HG03565 (cell line): ENCODE results near the gene NUDCD3.
A peak's percentile ranks its signal among the peaks of the same experiment; 100 is the strongest.

Source experiments
- ATAC-seq: cut with Tn5 transposase; IDR thresholded peaks from one replicate; pipeline ENCODE4 v1.9.1; 2021; ENCODE audit warnings: mild to moderate bottlenecking, moderate library complexity; ENCODE audit not compliant: unreplicated experiment

Gene NUDCD3

DNA sequence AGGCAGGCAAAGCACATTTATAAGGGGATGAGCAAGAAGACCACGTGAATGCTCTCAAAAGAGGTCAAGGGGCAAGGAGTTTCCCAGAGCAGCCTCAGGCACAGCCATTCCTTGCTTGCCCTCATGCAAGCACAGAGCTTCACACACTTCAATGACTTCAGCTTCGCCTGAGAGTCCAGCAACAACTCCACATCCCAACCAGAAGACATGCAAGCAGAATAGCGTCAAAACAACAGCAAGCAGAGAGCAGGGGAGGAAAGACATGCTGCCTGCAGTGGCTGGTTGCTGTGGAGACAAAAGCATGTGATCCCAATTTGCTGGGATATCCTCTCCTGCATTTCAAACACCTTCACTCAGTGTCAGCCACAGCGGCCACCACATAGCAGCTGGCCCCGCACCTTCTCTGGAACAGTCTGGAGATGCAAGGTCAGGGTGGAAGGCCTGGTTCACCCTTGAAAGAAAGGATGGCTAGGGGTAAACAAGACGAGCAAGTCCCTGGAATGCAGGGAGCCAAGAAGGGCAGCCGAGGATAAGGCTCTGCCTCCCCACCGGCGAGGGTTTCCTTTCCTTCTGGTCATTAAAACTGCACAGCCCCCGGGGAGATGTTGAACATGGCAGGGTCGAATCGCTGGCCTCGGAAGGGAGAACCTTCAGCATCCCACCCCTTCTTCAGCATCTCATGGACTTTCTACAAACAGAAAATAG lies 104.9 kb downstream of the NUDCD3 start:
- no peak for ATAC-seq

DNA sequence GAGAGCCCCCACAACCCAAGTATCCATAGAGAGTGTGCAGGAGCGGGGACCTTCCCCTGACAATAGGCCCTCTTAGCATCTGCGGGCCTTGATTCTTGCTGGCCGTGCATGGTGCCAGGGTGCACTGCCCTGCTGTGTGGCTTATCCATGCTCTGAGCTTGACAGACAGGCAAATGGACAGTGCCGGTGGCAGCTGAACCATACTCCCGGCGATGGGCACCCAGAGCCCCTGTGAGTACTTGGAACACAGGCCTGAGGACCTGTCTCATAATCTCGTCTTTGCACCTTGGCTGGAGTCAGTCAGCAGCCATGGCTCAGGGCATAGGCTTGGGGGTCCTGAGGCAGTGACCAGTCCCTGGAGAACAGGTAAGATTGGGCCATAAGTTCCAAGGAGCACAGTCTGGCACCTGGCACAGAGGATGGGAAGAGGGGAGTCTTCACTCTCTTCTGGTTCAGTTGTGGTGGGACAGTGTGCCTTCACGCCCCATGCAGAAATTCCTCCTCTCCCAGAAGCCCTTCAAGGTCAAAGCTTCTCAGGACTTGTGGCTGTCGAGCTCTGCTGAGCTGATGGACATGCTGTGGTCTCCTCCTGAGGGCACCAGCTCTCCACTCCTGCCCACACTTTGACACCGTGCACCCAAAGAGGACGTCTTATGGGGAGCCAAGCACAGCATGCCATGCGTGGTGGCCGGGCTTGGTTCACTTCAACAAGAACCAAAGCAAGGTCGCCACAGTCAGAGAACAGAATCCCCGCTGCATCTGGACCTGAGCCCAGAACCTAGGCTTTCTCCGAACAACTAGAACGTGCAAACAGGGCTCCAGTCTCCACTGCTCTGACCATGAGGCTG lies 105.6 kb downstream of the NUDCD3 start:
- ATAC-seq: no peak

GRCh38 chr7:44383566-44383965 lies 106.9 kb downstream of the NUDCD3 start:
- no peak for ATAC-seq

- ATAC-seq: no peak
Observed at GRCh38 chr7:44382459-44383265, 107.8 kb downstream of the NUDCD3 start.

- ATAC-seq: no peak
Observed at GRCh38 chr7:44381494-44382220, 108.8 kb downstream of the NUDCD3 start.

DNA sequence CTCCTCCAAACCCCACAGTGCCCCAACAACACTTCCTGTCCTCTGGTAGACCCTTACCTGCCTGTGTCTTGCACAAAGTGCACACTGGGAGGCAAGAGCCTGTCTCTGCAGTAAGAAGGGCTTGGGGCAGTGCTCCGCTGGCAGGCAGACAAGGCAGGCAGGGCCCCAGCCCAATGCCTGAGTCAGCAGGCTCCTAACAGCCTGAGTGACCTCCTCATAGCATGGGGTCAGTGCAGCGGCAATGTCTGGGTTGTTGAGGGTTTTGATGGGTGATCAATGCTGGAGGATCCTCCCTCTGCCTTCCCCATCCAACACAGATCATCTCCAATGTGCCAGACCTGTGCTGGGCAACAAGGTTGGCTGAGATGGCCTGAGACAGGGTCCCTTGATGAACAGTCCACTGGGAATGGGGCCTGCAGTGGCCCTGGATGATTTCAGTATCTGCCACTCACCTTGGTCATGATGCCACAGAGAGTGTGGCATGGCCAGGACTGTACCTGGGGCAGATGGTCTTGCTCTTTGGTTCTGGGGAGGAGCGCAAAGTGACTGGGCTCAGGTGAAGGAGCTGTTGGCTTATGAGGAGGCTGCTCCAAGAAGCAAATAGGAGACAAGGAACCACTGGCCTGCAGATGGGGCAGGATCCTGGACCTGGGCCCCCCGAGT lies 109.5 kb downstream of the NUDCD3 start:
- ATAC-seq: no peak

DNA sequence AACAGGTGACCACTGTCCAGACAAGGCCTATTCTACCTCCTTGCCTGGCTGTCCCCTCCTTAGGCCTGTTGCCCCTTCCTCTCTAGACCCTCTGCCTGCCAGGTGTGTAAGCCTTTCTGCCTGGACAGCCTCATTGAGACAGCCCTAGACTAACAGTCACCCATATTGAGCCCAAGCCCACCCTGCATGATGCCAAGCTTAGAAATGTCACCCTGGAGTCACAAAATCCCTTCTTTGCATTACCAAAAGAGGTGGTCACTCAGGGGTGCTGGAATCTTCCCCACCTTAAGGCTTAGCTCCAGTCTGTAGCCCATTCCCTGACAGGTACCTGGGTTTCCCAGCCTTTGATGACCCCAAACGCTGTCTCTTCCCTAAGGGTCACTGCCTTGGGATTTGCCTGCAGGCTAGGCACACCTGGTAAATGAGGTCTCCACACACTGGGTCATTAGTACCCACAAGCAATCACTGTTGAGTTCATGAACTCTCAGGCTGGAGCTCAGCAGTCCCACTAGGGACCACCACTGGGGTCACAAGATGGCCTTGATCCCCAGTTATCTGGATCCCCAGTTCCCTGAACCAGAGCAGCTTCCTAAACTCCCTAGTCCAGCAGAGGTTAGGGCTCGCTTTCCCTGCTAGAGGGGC lies 110.1 kb downstream of the NUDCD3 start:
- no peak for ATAC-seq

DNA sequence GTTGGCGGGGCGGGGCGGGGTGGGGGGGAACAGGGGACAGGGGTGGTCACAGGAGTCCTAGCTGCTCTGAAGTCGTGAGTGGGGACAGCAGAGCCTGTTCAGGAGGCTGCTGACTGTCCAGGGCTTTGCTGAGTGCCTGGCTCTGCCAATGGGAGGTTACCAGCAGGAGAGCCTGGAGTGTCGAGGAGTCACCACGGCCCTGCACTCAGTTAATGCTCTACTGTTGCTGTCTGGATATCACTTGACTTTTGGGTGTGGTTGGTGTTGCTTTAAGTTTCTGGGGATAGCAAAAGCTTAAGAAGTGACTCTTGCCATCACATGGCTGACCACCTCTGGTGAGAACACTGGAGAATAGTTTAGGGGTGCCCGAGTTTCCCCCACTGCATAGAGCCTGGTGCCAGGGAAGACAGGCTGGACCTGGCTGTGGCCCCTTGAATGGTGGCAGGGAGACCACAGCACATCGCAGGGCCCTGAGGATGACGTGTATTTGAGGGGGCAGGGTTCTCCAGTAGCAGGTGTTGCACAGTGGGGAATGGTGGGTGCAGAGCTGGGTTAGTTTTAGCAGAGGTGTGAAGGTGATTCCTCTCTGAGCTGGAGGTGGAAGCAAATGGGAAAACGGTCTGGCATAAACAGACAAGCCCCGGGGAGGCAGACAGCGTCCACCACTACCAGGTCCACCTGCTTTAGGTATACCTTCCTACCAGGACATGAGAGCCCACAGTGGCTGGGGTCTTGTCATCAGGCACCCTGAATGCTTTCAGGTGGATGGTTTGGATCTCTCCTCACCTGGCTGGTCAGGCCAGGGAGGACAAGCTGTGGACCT lies 110.9 kb downstream of the NUDCD3 start:
- no peak for ATAC-seq

DNA sequence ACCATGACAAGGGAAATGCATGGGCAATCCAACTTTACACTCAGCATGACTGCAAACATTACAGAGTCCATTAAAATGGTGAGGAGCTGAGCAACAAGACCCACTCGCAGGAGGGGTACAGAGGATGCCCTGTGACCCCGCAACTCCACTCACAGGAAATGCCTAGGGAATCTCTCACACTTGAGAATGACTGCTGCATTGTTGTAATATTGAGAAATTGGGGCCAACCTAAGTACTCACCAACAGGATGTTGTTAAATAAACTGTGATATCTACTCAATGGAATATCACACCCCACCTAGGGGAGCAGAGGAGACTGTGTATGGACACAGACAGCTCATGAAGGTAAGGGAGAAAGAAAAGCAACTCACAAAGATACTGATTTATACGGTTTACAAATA lies 111.7 kb downstream of the NUDCD3 start:
- ATAC-seq: no peak

- ATAC-seq: peak; percentile 58
Observed at GRCh38 chr7:44377681-44378421, 112.6 kb downstream of the NUDCD3 start.

- ATAC-seq: no peak
Observed at GRCh38 chr7:44377134-44377463, 113.4 kb downstream of the NUDCD3 start.

DNA sequence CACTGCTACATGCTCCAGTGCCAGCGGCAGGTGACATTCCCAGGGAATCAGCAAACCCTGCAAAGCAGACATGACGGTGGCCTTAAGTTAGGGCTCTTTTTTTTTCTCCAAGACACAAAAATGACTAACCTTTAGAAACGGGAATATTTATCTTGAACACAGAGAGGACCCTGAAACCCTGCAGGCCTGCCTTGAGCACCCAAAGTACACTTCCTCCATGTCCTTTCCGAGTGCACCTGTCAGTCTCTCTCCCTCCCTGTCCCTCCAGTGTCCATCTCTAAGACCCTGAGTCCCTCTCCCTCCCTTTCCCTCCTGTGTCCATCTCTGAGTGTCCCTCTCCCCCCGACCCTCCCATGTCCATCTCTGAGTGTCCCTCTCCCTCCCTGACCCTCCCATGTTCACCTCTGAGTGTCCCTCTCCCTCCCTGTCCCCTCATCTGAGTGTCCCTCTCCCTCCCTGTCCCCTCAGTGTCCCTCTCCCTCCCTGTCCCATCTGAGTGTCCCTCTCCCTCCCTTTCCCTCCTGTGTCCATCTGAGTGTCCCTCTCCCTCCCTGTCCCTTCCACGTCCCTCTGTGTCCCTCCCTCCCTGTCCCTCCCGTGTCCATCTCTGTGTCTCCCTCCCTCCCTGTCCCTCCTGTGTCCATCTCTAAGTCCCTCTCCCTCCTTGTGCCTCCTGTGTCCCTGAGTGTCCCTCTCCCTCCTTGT lies 113.9 kb downstream of the NUDCD3 start:
- no peak for ATAC-seq

GRCh38 chr7:44375926-44376342 lies 114.5 kb downstream of the NUDCD3 start:
- ATAC-seq: no peak

GRCh38 chr7:44375236-44375699 lies 115.2 kb downstream of the NUDCD3 start:
- no peak for ATAC-seq

- ATAC-seq: no peak
Observed at GRCh38 chr7:44374007-44374763, 116.3 kb downstream of the NUDCD3 start.

DNA sequence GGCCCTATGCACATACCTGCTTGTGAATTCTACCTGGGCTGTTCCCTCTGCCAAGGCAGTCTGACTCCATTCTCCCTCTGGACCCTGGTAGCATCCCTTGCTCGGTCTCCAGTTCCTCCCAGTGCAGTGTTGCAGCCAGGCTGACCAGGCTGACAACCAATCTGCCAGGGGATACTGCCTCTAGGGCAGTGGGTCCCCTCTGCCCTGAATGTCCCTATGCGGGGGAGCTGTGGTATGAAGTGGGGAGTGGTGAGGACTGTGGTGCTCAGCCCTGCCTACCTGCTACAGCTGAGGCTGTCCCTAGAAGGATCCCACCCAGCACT lies 117.1 kb downstream of the NUDCD3 start:
- no peak for ATAC-seq
